GM15510 (cell line): ENCODE measurements around the gene TNFRSF4.

ENCODE experiments used
- POLR2A ChIP-seq: IDR thresholded peaks from 3 replicates; pipeline ENCODE4 v1.6.1; 2011; ENCODE audit warnings: borderline replicate concordance; ENCODE audit not compliant: insufficient read length; ENCODE audit errors: extremely low read depth

Gene TNFRSF4

GRCh38 chr1:1213345-1214265 lies at the start of gene TNFRSF4:
Gene TNFRSF4, minus strand, starts transcription at chr1:1214153. Its CDS starts 26 bp downstream, at chr1:1214127.
- TF ChIP-seq POLR2A, result no peak

GRCh38 chr1:1262758-1263157 lies 48.8 kb upstream of the TNFRSF4 start:
- TF ChIP-seq POLR2A, result no peak

GRCh38 chr1:1262071-1262470 lies 48.1 kb upstream of the TNFRSF4 start:
- no peak for TF ChIP-seq POLR2A

GRCh38 chr1:1260843-1261560 lies 47.0 kb upstream of the TNFRSF4 start:
- no peak for TF ChIP-seq POLR2A

- no peak for TF ChIP-seq POLR2A
Observed at GRCh38 chr1:1259951-1260600, 46.1 kb upstream of the TNFRSF4 start.

GRCh38 chr1:1259540-1259939 lies 45.6 kb upstream of the TNFRSF4 start:
- TF ChIP-seq POLR2A, result no peak

GRCh38 chr1:1259119-1259488 lies 45.2 kb upstream of the TNFRSF4 start:
- no peak for TF ChIP-seq POLR2A

- no peak for TF ChIP-seq POLR2A
Observed at GRCh38 chr1:1256956-1257871, 43.3 kb upstream of the TNFRSF4 start.

GRCh38 chr1:1255611-1256010 lies 41.7 kb upstream of the TNFRSF4 start:
- TF ChIP-seq POLR2A, result no peak

GRCh38 chr1:1255078-1255477 lies 41.1 kb upstream of the TNFRSF4 start:
- TF ChIP-seq POLR2A, result no peak

GRCh38 chr1:1254667-1254998 lies 40.7 kb upstream of the TNFRSF4 start:
- TF ChIP-seq POLR2A, result no peak

GRCh38 chr1:1253972-1254666 lies 40.2 kb upstream of the TNFRSF4 start:
- TF ChIP-seq POLR2A, result no peak

GRCh38 chr1:1253314-1253713 lies 39.4 kb upstream of the TNFRSF4 start:
- TF ChIP-seq POLR2A, result no peak

GRCh38 chr1:1250786-1251284 lies 36.9 kb upstream of the TNFRSF4 start:
- peak; percentile 56 for TF ChIP-seq POLR2A

GRCh38 chr1:1247341-1247913 lies 33.5 kb upstream of the TNFRSF4 start:
- no peak for TF ChIP-seq POLR2A
